Measurements from ENCODE around the gene RIMBP3B.
"Not testable (repeated sequence)": the region's sequence is repeated elsewhere in the genome, so short reads cannot be mapped to it uniquely, and the experiment has no call there.

DNA sequence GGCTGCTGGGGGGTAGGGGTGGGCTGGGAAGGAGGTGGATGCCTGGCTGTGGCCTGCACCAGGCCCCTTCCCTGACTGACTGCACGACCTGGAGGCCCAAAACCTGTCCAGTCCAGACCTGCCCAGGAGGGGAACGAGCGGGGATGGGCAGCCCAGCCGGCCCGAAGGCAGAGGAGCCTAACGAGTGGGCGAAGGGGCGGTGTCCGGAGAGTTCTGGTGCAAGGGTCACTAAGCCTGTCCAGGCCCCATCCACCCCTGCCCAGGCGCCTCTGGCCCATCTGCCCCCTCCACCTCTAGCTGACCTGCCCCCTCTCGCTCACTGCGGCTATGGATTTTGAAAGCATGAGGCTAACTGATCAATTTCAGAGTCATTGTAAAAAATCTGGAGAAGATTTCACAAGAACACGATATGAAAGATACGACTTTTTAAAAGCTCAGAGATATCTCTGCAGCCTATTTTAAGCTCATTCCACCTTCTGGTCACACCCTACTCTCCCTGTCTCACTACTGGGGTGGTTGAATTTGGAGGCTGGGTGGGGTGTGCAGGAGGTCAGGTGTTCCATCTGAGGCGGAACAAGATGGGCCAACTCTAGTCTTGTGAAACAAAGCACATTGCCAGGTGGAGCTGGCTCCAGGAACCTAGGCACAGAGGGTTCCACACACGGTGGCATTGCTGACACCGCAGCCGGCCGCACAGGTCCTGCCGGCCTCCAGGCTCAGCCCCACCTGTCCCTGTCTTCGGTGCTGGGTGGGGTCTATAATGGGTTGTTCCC is 17.8 kb downstream of the RIMBP3B start:
- TF ChIP-seq, protein P1, sequence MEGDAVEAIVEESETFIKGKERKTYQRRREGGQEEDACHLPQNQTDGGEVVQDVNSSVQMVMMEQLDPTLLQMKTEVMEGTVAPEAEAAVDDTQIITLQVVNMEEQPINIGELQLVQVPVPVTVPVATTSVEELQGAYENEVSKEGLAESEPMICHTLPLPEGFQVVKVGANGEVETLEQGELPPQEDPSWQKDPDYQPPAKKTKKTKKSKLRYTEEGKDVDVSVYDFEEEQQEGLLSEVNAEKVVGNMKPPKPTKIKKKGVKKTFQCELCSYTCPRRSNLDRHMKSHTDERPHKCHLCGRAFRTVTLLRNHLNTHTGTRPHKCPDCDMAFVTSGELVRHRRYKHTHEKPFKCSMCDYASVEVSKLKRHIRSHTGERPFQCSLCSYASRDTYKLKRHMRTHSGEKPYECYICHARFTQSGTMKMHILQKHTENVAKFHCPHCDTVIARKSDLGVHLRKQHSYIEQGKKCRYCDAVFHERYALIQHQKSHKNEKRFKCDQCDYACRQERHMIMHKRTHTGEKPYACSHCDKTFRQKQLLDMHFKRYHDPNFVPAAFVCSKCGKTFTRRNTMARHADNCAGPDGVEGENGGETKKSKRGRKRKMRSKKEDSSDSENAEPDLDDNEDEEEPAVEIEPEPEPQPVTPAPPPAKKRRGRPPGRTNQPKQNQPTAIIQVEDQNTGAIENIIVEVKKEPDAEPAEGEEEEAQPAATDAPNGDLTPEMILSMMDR (IDR thresholded peaks at IDR 0.05), result not testable (repeated sequence)
- TF ChIP-seq POLR2A (IDR thresholded peaks at IDR 0.05), result not testable (repeated sequence)

All from heart left ventricle (tissue), 13 donors.